ENCODE results near the gene ITGA1. TPM values are rescaled to one million over a fixed set of nuclear protein-coding genes. Genes with fewer than 3 reads are reported as not detected.

The ITGA1 gene
- total RNA-seq, 3 donors from 2014 or later, result 26.2 to 49.2 (median 36.6) TPM

- intact Hi-C loops (cut with DNase I; ENCODE audit: low total_unique reads), result no loop called here
- Histone ChIP-seq H3K9me3 (no peaks in the 10 kb centered on the region), H3K4me3 (no peak overlapping the region), H3K27ac (no peak overlapping the region), H3K4me1 (no peaks in the 10 kb centered on the region), H3K27me3 (no peaks in the 10 kb centered on the region), H3K36me3 (no peaks in the 10 kb centered on the region)
- no peak for TF ChIP-seq CTCF (IDR thresholded peaks at IDR 0.05)
- no peak for TF ChIP-seq POLR2A (IDR thresholded peaks at IDR 0.05)
- no peak for TF ChIP-seq POLR2AphosphoS5 (IDR thresholded peaks at IDR 0.05)
- DNase-seq (ENCODE audit: low spot score in 2 of 2), result no peak
Observed at GRCh38 chr5:52854949-52855348, 67.2 kb downstream of the ITGA1 start.

GRCh38 chr5:52856564-52856963 is 68.8 kb downstream of the ITGA1 start:
- H3K27ac ChIP-seq, result no peak overlapping the region

GRCh38 chr5:52859628-52860027 is 71.9 kb downstream of the ITGA1 start:
- H3K9me3 ChIP-seq, result no peaks in the 10 kb centered on the region
- no peaks in the 10 kb centered on the region for H3K36me3 ChIP-seq
- no peak overlapping the region for H3K4me3 ChIP-seq
- H3K27me3 ChIP-seq, result no peaks in the 10 kb centered on the region
- H3K27ac ChIP-seq, result no peak overlapping the region
- no peak for DNase-seq (ENCODE audit: low spot score in 2 of 2)
- TF ChIP-seq POLR2A (IDR thresholded peaks at IDR 0.05), result no peak
- no peak for TF ChIP-seq POLR2AphosphoS5 (IDR thresholded peaks at IDR 0.05)
- TF ChIP-seq CTCF (IDR thresholded peaks at IDR 0.05), result no peak
- no peaks in the 10 kb centered on the region for H3K4me1 ChIP-seq
- intact Hi-C loops (cut with DNase I; ENCODE audit: low total_unique reads), result no loop called here

More at GRCh38 chr5:52856564-52856963, 68.8 kb downstream of the ITGA1 start:
- Histone ChIP-seq H3K27me3 (no peaks in the 10 kb centered on the region), H3K4me1 (no peaks in the 10 kb centered on the region), H3K9me3 (no peaks in the 10 kb centered on the region), H3K36me3 (no peaks in the 10 kb centered on the region), H3K4me3 (no peak overlapping the region)
- no peak for DNase-seq (ENCODE audit: low spot score in 2 of 2)
- intact Hi-C loops (cut with DNase I; ENCODE audit: low total_unique reads), result no loop called here
- TF ChIP-seq POLR2AphosphoS5 (IDR thresholded peaks at IDR 0.05) (no peak), CTCF (IDR thresholded peaks at IDR 0.05) (no peak)

GRCh38 chr5:52861368-52861767 is 73.7 kb downstream of the ITGA1 start:
- H3K27ac ChIP-seq, result no peak overlapping the region

More at GRCh38 chr5:52861368-52861767, 73.7 kb downstream of the ITGA1 start:
- DNase-seq (ENCODE audit: low spot score in 2 of 2), result no peak
- no peaks in the 10 kb centered on the region for H3K4me1 ChIP-seq
- TF ChIP-seq POLR2AphosphoS5 (IDR thresholded peaks at IDR 0.05) (no peak), CTCF (IDR thresholded peaks at IDR 0.05) (no peak), POLR2A (IDR thresholded peaks at IDR 0.05) (no peak)
- H3K9me3 ChIP-seq, result no peaks in the 10 kb centered on the region
- no peaks in the 10 kb centered on the region for H3K36me3 ChIP-seq
- H3K4me3 ChIP-seq, result no peak overlapping the region
- H3K27me3 ChIP-seq, result no peaks in the 10 kb centered on the region
- intact Hi-C loops (cut with DNase I; ENCODE audit: low total_unique reads), result no loop called here

All from breast epithelium (tissue), 4 donors.